Hepatocyte (in vitro differentiated cells): ENCODE data around the gene XPA.

ENCODE experiments used
- EZH2 ChIP-seq: fragments of 200-600 bp; sonication (generic); IDR thresholded peaks from 2 replicates; pipeline ENCODE4 v1.6.1; 2016; ENCODE audit warnings: antibody characterized with exemption, mild to moderate bottlenecking, borderline replicate concordance
- EZH2phosphoT487 ChIP-seq: fragments of 200-600 bp; sonication (generic); IDR thresholded peaks from one replicate; pipeline ENCODE4 v1.6.1; 2018; ENCODE audit warnings: antibody characterized with exemption, mild to moderate bottlenecking, low read depth, moderate library complexity; ENCODE audit not compliant: unreplicated experiment, severe bottlenecking
- TF ChIP-seq, protein P1 (sequence below): fragments of 200-600 bp; sonication (generic); IDR thresholded peaks from 2 replicates; pipeline ENCODE4 v1.5.1; 2016; ENCODE audit warnings: antibody characterized with exemption, mild to moderate bottlenecking; ENCODE audit not compliant: poor library complexity

DNA sequence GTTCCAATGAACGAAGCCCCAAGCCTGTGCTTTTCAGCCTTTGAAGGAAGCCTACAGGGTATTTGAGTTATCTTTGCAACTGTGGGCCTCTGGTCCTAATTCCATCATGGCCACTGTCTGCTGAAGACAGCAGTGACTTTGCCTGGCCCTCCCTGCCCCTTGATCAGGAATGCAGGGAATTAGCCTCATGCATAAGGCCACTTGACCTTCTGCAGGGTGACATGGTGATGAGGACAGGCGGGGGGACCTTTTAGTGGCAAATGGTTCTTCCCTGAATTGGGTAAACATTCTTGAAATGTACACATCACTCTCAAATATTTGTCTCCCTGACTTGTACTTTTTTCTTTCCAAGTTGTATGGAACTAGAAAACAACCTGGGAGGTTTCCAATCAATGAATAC lies 25.2 kb upstream of the XPA start:
- TF ChIP-seq, protein P1, sequence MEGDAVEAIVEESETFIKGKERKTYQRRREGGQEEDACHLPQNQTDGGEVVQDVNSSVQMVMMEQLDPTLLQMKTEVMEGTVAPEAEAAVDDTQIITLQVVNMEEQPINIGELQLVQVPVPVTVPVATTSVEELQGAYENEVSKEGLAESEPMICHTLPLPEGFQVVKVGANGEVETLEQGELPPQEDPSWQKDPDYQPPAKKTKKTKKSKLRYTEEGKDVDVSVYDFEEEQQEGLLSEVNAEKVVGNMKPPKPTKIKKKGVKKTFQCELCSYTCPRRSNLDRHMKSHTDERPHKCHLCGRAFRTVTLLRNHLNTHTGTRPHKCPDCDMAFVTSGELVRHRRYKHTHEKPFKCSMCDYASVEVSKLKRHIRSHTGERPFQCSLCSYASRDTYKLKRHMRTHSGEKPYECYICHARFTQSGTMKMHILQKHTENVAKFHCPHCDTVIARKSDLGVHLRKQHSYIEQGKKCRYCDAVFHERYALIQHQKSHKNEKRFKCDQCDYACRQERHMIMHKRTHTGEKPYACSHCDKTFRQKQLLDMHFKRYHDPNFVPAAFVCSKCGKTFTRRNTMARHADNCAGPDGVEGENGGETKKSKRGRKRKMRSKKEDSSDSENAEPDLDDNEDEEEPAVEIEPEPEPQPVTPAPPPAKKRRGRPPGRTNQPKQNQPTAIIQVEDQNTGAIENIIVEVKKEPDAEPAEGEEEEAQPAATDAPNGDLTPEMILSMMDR, result no peak
- TF ChIP-seq EZH2, result no peak
- no peak for TF ChIP-seq EZH2phosphoT487
